ENCODE results near the gene ADGRE3. TPM values are rescaled to one million over a fixed set of nuclear protein-coding genes. Genes with fewer than 3 reads are reported as not detected.
"Not testable (repeated sequence)": the region's sequence is repeated elsewhere in the genome, so short reads cannot be mapped to it uniquely, and the experiment has no call there.

ADGRE3 gene
- total and polyA plus RNA-seq, 2 donors (not counting 1 experiment from before 2014, with no cell fraction given): 0.17 to 0.46 TPM

- WGBS (ENCODE audit: insufficient coverage): 13% methylated on average over 6 of the region's 14 CpGs
- Histone ChIP-seq H3K4me2 (replicated peaks; ENCODE audit: low read depth, low read length, poor library complexity, severe bottlenecking) (peak overlapping the region; percentile 70), H3K4me3 (ENCODE audit: control extremely low read depth in 1 of 5, extremely low read depth in 1 of 5, insufficient read depth in 1 of 5, low read depth in 2 of 5, low read length in 4 of 5) (peak overlapping the region in 1 of 5 experiments; percentile 38), H3K79me2 (ENCODE audit: control insufficient read depth, insufficient read depth, low read length) (peaks cover 27% of the 10 kb centered on the region), H3K36me3 (replicated peaks in 1 of 2; ENCODE audit: control extremely low read depth in 1 of 2, control insufficient read depth in 1 of 2, extremely low read depth in 1 of 2, insufficient read depth in 2 of 2, low read length in 1 of 2) (peaks cover 3 to 36% of the 10 kb centered on the region in 2 experiments), H3K9ac (ENCODE audit: low read length) (peak overlapping the region; percentile 38), H3K27ac (ENCODE audit: low read length in 2 of 2) (peak overlapping the region; percentile 91 to 92), H3K4me1 (ENCODE audit: control insufficient read depth in 2 of 2, insufficient read depth in 2 of 2, low read length in 2 of 2) (peaks cover 53 to 64% of the 10 kb centered on the region in 2 donors)
- Mint-ChIP-seq H3K4me3 (peak overlapping the region; percentile 89), H3K4me1 (peaks cover 49% of the 10 kb centered on the region), H3K27ac (peak overlapping the region; percentile 99)
- not testable (repeated sequence) for H3K9me3 Mint-ChIP-seq (ENCODE audit: insufficient read depth); H3K27me3 ChIP-seq (replicated peaks in 1 of 4; ENCODE audit: control extremely low read depth in 1 of 4, control insufficient read depth in 3 of 4, insufficient read depth in 4 of 4, low read length in 3 of 4); H3K27me3 Mint-ChIP-seq; H4K20me1 ChIP-seq (ENCODE audit: control insufficient read depth, insufficient read depth, low read length, poor library complexity, severe bottlenecking); H2AFZ ChIP-seq (ENCODE audit: insufficient read depth, low read depth, low read length, poor library complexity, severe bottlenecking); H3K9me3 ChIP-seq (ENCODE audit: control extremely low read depth in 1 of 3, control insufficient read depth in 2 of 3, insufficient read depth in 1 of 3, low read length in 2 of 3)
- DNase-seq (peak; percentile 83), ATAC-seq (ENCODE audit: low read depth) (peak; percentile 40)
- intact Hi-C loops (cut with micrococcal nuclease): loop anchor here (1.0 kb wide), 4 partner anchors 9 to 73 kb away; partner anchors contain the start of gene CLEC17A
- ChIA-PET POLR2A (interaction anchor here (0.6 to 1.6 kb wide), 11 partner anchors 9 to 540 kb away, joined by 3 to 19 read pairs (median 3); partner anchors contain the start of genes ADGRE5 and NDUFB7), CTCF (interaction anchor here (0.6 to 6.6 kb wide), 8 partner anchors 9 to 76 kb away, joined by 3 to 54 read pairs (median 6); partner anchors contain the start of genes NDUFB7 and ZNF333)
Measured at GRCh38 chr19:14613399-14614098, 61.1 kb downstream of the ADGRE3 start.

GRCh38 chr19:14612657-14613056 is 62.0 kb downstream of the ADGRE3 start:
- ChIA-PET CTCF (interaction anchor here (0.6 to 6.6 kb wide), 8 partner anchors 8 to 278 kb away, joined by 3 to 54 read pairs (median 6); partner anchors contain the start of genes NDUFB7 and ZNF333), POLR2A (interaction anchor here (0.6 to 1.6 kb wide), 4 partner anchors 8 to 231 kb away, joined by 3 to 19 read pairs (median 3); partner anchors contain the start of gene ADGRE5)
- 100% methylated on average over 3 of the region's 4 CpGs for WGBS (ENCODE audit: insufficient coverage)
- Histone ChIP-seq H3K27me3 (replicated peaks in 1 of 4; ENCODE audit: control extremely low read depth in 1 of 4, control insufficient read depth in 3 of 4, insufficient read depth in 4 of 4, low read length in 3 of 4) (no peaks in the 10 kb centered on the region), H3K4me2 (replicated peaks; ENCODE audit: low read depth, low read length, poor library complexity, severe bottlenecking) (peak overlapping the region; percentile 70), H3K9ac (ENCODE audit: low read length) (peak overlapping the region; percentile 37), H3K4me3 (ENCODE audit: control extremely low read depth in 1 of 5, extremely low read depth in 1 of 5, insufficient read depth in 1 of 5, low read depth in 2 of 5, low read length in 4 of 5) (peak overlapping the region in 1 of 5 experiments; percentile 33), H4K20me1 (ENCODE audit: control insufficient read depth, insufficient read depth, low read length, poor library complexity, severe bottlenecking) (no peaks in the 10 kb centered on the region), H3K36me3 (replicated peaks in 1 of 2; ENCODE audit: control extremely low read depth in 1 of 2, control insufficient read depth in 1 of 2, extremely low read depth in 1 of 2, insufficient read depth in 2 of 2, low read length in 1 of 2) (peaks cover 3 to 43% of the 10 kb centered on the region in 2 experiments), H3K9me3 (ENCODE audit: control extremely low read depth in 1 of 3, control insufficient read depth in 2 of 3, insufficient read depth in 1 of 3, low read length in 2 of 3) (no peaks in the 10 kb centered on the region), H3K79me2 (ENCODE audit: control insufficient read depth, insufficient read depth, low read length) (peaks cover 34% of the 10 kb centered on the region), H2AFZ (ENCODE audit: insufficient read depth, low read depth, low read length, poor library complexity, severe bottlenecking) (no peak overlapping the region), H3K27ac (ENCODE audit: low read length in 2 of 2) (peak overlapping the region; percentile 91 to 92), H3K4me1 (ENCODE audit: control insufficient read depth in 2 of 2, insufficient read depth in 2 of 2, low read length in 2 of 2) (peaks cover 58 to 67% of the 10 kb centered on the region in 2 donors)
- Mint-ChIP-seq H3K27me3 (no peaks in the 10 kb centered on the region), H3K27ac (peak overlapping the region; percentile 99), H3K4me3 (peak overlapping the region; percentile 29), H3K9me3 (ENCODE audit: insufficient read depth) (no peaks in the 10 kb centered on the region), H3K4me1 (peaks cover 54% of the 10 kb centered on the region)
- TF ChIP-seq CTCF (IDR thresholded peaks at IDR 0.05) (no peak), EZH2 (IDR thresholded peaks at IDR 0.05; ENCODE audit: borderline replicate concordance, insufficient read depth, low read depth, low read length, poor library complexity, severe bottlenecking) (no peak)
- no peak for DNase-seq
- intact Hi-C loops (cut with micrococcal nuclease): no loop called here
- no peak for ATAC-seq (ENCODE audit: low read depth)

- H3K9me3 Mint-ChIP-seq (ENCODE audit: insufficient read depth); intact Hi-C loops (cut with micrococcal nuclease); ATAC-seq (ENCODE audit: low read depth); H2AFZ ChIP-seq (ENCODE audit: insufficient read depth, low read depth, low read length, poor library complexity, severe bottlenecking); H3K27me3 ChIP-seq (replicated peaks in 1 of 4; ENCODE audit: control extremely low read depth in 1 of 4, control insufficient read depth in 3 of 4, insufficient read depth in 4 of 4, low read length in 3 of 4); H3K9me3 ChIP-seq (ENCODE audit: control extremely low read depth in 1 of 3, control insufficient read depth in 2 of 3, insufficient read depth in 1 of 3, low read length in 2 of 3); H3K4me3 ChIP-seq (ENCODE audit: control extremely low read depth in 1 of 5, extremely low read depth in 1 of 5, insufficient read depth in 1 of 5, low read depth in 2 of 5, low read length in 4 of 5); H4K20me1 ChIP-seq (ENCODE audit: control insufficient read depth, insufficient read depth, low read length, poor library complexity, severe bottlenecking); DNase-seq; H3K27me3 Mint-ChIP-seq: not testable (repeated sequence)
- Histone ChIP-seq H3K4me1 (ENCODE audit: control insufficient read depth in 2 of 2, insufficient read depth in 2 of 2, low read length in 2 of 2) (peaks cover 58 to 67% of the 10 kb centered on the region in 2 donors), H3K4me2 (replicated peaks; ENCODE audit: low read depth, low read length, poor library complexity, severe bottlenecking) (peak overlapping the region; percentile 70), H3K27ac (ENCODE audit: low read length in 2 of 2) (peak overlapping the region; percentile 91 to 92), H3K36me3 (replicated peaks in 1 of 2; ENCODE audit: control extremely low read depth in 1 of 2, control insufficient read depth in 1 of 2, extremely low read depth in 1 of 2, insufficient read depth in 2 of 2, low read length in 1 of 2) (peaks cover 3 to 43% of the 10 kb centered on the region in 2 experiments), H3K9ac (ENCODE audit: low read length) (peak overlapping the region; percentile 37), H3K79me2 (ENCODE audit: control insufficient read depth, insufficient read depth, low read length) (peaks cover 34% of the 10 kb centered on the region)
- peaks cover 52% of the 10 kb centered on the region for H3K4me1 Mint-ChIP-seq
- H3K4me3 Mint-ChIP-seq: peak overlapping the region; percentile 29
- ChIA-PET POLR2A (interaction anchor here (0.6 kb wide), 1 partner anchor 14 kb away, joined by 9 read pairs; no protein-coding TSS in a partner anchor), CTCF (interaction anchor here (0.6 to 6.6 kb wide), 5 partner anchors 8 to 278 kb away, joined by 3 to 54 read pairs (median 15); partner anchors contain the start of gene NDUFB7)
- 80% methylated on average over 3 of the region's 5 CpGs for WGBS (ENCODE audit: insufficient coverage)
- peak overlapping the region; percentile 80 for H3K27ac Mint-ChIP-seq
Measured at GRCh38 chr19:14612242-14612641, 62.4 kb downstream of the ADGRE3 start.
